ENCODE measurements around the gene FFAR3.

DNA sequence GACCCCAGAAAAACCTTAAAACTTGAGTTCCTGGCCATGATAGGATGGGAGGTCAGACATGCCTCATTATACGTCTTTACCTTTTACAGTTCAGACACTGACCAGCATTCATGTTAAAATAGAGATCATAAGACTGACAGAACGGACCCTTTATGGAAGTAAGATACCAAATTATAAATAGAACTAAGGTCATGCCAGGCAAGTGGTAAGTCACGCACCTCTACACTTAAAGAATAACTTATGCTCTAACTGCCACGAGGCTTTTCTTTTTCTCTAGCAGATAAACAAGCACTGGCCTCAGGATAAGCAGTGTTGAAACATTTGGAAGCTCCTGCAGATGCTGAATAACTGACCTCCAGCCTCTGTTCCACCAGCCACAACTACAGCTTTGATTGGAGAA is 41.0 kb downstream of the FFAR3 start:
- TF ChIP-seq, protein P1, sequence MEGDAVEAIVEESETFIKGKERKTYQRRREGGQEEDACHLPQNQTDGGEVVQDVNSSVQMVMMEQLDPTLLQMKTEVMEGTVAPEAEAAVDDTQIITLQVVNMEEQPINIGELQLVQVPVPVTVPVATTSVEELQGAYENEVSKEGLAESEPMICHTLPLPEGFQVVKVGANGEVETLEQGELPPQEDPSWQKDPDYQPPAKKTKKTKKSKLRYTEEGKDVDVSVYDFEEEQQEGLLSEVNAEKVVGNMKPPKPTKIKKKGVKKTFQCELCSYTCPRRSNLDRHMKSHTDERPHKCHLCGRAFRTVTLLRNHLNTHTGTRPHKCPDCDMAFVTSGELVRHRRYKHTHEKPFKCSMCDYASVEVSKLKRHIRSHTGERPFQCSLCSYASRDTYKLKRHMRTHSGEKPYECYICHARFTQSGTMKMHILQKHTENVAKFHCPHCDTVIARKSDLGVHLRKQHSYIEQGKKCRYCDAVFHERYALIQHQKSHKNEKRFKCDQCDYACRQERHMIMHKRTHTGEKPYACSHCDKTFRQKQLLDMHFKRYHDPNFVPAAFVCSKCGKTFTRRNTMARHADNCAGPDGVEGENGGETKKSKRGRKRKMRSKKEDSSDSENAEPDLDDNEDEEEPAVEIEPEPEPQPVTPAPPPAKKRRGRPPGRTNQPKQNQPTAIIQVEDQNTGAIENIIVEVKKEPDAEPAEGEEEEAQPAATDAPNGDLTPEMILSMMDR (IDR thresholded peaks at IDR 0.05; ENCODE audit: low read length) = no peak
- TF ChIP-seq EZH2 (optimal IDR thresholded peaks at IDR 0.05; ENCODE audit: low read depth, low read length) (no peak), EZH2phosphoT487 (IDR thresholded peaks at IDR 0.05; ENCODE audit: low read length) (no peak)

Measured in MM.1S (cell line).